ENCODE data around the gene VEGFB.
"Not testable (repeated sequence)": the region's sequence is repeated elsewhere in the genome, so short reads cannot be mapped to it uniquely, and the experiment has no call there.

The VEGFB gene

GRCh38 chr11:64232182-64232966, 2.0 kb upstream of the VEGFB start:
- DNase-seq: no peak

DNA sequence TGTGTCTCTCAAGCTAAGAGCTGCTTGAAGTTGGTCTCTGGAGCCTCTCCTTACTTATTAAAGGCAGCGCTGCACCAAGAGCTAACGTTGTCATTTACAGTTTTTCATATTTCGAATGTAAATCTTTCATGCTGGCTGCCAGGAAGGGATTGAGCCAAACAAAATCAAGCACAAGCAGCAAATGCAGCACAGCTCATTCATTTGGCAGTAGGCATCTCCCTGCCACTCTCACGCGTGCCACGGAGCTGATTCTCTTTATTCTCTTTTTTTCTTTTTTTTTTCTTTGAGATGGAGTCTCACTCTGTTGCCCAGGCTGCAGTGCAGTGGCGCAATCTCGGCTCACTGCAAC, 1.4 kb upstream of the VEGFB start:
- DNase-seq: no peak

- peak; percentile 30 to 55 for DNase-seq
Measured at GRCh38 chr11:64234647-64235379, 429 bp downstream of the VEGFB start.

DNA sequence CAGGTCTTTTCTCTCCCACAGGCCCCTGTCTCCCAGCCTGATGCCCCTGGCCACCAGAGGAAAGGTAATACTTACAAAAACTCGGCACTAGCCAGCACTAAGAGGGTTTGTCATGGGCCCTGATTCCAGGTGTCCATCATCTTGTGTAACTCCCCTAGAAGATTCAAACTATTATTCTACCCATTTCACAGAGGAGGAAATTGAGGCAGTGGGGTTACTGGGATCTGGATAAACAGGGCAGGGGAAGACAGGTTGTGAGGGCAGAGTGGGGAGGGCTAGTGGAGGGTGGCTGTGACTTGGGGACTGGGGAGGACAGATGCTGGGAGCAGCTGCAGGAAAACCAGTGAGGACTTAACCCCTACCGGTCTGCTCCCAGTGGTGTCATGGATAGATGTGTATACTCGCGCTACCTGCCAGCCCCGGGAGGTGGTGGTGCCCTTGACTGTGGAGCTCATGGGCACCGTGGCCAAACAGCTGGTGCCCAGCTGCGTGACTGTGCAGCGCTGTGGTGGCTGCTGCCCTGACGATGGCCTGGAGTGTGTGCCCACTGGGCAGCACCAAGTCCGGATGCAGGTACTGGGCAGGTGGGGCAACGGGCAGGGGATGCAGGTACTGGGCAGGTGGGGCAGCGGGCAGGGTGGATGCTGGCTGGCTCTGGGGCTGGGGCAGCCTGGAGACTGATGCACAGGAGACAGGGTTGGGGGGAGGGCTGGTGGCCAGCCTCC, 1.2 kb downstream of the VEGFB start:
- DNase-seq: no peak

- no peak for DNase-seq
Measured at GRCh38 chr11:64237484-64237951, 3.1 kb downstream of the VEGFB start.

GRCh38 chr11:64238076-64238475, 3.7 kb downstream of the VEGFB start:
- DNase-seq: no peak

DNA sequence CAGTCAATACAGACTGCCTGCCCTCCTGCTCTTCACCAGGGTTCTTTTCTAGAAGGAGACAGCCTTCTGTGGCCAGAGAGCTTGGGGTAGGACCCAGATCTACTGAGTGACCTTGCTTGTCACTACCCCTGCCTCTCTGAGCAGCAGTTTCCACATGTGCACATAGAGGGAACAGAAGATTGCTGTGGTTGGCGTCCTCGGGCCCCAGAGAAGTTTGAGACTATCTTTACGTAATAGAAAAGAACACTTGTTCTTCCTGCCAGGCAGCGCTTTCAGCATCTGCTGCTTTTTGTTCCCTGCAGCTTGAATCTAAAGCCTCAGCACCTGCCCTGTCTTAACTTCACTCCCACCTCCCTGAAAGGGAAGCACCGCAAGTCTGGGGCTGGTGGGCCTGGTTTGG, 4.6 kb downstream of the VEGFB start:
- DNase-seq: no peak

DNA sequence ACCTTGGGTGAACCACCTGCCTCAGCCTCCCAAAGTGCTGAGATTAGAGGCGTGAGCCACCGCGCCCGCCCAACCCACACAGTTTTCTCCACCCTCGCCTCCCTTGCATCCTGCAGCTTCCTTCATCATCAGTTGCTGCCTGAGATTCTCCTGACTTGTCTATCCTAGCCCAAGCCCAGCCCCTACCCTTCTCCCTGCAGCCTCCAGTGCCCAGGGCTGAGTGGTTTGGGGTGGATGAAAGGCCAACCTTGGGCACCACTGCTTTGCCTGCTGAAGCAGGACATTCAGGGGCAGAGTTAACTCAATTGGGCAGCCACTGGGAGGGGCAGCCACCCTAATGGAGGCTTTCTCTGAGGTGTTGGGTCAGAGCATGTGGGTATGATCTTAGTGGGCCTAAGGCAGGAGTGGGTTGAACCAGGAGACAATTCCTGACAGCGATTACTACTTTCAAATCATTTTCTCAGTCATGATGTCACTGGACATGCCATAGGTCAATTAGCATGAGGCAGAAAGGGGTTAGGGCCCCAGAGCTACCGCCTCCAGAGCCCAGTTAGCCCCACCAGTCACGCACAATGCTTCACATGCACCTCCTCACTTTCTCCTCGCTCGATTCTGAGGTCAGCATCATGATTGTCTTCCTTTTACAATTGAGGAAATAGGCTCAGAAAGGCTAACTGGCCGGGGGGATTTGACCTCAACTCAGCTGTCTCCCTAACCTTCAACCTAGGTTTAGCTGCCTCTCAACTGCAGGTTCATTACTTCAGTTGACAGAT, 5.5 kb downstream of the VEGFB start:
- peak in 1 of 2 donors; percentile 80 for DNase-seq

GRCh38 chr11:64240435-64241240, 6.3 kb downstream of the VEGFB start, which contains the start of gene FKBP2:
Gene FKBP2, plus strand, starts transcription at chr11:64241095. Its CDS starts 1,293 bp downstream, at chr11:64242388.
- peak; percentile 99 for DNase-seq

DNA sequence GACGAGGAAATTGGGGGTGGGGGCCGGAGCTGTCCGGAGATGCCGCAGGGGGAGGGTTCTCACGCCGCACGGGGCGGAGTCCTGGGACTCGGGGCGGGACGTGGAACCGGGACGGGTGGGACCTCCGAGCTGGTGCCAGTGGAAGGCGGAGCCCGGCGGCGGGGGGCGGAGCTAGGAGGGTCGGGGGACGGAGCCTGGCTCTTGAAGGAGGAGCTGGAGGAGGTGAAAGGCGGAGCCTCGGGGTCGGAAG, 6.8 kb downstream of the VEGFB start:
- peak in 1 of 2 donors; percentile 100 for DNase-seq

DNA sequence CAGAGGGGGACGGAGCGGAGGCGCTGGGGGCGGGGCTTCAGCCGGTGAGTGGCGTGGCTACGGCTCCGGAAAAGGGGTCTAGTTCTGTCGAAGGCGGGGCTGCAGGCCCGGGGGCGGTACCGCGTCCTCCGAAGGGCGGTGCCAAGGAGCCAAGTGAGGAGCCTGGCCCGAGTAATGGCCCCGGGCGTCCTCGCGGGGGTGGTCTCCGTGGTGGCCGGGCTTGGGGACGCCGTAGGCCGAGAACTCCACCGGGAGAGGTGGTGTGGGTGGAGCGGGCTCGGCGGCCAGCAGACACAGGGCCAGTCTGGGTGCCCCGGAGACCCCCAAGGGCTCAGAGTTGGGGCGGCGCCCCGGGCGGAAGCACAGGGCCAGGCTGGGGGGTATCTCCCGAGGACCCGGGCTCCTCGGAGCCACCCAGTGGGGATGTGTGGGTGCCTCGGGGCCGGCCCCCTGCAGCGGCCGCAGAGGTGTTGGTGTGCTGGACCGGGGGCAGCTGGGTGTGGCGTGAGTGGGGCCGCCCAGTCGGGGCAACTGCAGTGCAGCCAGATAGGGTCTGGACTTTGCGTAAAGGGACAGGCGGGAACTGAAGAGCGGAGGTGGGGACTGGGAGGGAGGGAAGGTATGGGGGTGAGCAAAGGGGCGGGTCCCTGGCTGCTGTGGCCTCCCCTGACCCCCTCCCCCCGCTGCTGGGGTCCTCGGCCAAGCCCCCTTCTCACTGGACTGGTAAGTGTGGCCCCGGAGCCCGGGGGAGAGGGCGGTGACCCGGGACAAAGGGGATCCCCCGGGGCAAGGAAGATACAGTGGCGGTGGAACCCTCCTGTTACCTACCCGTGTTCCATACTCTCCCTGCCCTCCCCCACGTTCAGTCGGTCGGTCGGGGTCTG, 7.3 kb downstream of the VEGFB start:
- DNase-seq: peak; percentile 24 to 100

DNA sequence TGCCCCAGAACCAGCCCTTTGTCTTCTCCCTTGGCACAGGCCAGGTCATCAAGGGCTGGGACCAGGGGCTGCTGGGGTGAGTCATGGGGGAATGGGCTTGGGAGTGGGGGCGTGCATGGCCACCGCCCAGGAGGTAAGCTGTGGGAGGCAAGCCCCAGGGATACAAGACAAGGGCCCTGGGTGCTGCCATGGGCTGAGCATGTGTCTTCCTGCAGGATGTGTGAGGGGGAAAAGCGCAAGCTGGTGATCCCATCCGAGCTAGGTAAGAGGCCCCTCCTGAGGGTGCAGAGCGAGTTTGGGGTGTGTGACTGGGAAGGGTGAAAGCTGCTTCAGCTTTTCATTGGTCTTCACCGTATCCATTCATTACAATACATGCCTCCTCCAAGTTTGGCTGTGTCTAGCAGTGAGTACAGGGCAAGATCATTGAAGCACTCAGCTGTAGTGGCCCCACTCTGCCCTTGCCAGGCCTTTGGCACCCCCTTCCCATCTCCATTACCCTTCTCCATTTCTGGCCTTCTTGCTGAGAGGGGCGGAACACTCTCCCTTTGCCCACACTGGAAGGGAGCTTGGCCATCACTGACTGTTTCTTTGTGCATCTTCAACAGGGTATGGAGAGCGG, 9.0 kb downstream of the VEGFB start:
- no peak for DNase-seq

GRCh38 chr11:64244107-64244506, 9.7 kb downstream of the VEGFB start:
- DNase-seq: no peak

- no peak for DNase-seq
Measured at GRCh38 chr11:64244966-64245365, 10.6 kb downstream of the VEGFB start.

DNA sequence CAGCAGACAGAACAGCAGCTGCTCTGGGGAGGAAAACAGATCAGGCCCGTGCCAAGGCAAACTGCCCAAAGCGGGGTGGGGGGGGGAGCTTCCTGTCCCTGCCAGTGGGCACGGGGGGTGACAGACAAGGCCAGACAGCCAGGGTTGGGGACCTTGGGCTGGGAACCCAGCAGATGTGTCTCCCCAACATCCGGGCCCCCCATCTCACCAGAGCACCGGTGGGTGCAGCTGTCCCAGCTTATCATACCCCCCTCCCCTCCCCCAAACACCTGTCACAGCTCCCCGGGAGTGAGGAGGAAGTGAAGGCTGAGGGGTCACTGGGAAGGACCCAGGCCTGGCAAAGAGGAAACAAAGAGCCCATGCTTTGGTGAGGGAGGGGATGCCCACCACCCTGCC, 11.0 kb downstream of the VEGFB start:
- peak; percentile 40 to 59 for DNase-seq

DNA sequence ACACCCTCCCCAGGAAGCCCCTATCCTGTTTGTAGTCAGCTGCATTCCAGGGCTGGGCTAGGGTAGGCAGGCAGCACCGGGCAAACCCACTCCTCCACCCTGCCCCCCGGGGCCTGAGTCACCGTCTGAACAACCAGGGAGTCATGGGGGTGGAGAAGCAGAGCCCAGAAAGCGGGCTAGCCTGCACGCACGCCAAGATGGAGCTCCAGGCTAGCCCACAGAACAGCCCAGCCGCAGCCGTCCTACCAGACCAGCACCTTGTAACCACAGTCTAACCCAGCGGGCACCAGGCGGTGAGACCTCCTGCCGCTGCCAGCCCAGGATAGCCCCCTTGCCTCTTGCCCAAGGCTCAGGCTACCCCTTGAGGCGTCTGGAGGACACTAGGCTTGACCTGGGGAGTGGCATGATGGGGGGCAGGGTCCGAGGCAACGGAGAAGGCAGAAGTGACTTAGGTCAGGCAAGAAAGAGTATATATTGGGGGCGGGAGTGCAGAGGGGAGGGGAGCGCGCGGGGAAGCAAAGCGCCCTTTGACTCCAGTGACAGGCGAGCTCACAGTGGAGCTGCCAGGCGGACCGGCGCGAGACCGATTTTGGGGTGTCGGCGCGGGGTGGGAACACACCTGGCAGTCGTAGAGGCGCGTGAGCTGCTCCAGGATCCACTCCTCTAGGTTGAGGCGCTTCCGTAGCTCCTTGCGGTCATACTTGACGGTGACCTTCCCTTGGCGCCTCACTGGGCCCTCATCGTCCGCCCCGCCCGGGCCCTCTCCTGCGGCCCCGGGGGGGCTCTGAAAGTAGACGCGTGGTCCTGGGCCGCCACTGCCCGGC, 11.6 kb downstream of the VEGFB start:
- DNase-seq: peak; percentile 61 to 63

- not testable (repeated sequence) for DNase-seq
Measured at GRCh38 chr11:64246621-64246870, 12.2 kb downstream of the VEGFB start.

DNA sequence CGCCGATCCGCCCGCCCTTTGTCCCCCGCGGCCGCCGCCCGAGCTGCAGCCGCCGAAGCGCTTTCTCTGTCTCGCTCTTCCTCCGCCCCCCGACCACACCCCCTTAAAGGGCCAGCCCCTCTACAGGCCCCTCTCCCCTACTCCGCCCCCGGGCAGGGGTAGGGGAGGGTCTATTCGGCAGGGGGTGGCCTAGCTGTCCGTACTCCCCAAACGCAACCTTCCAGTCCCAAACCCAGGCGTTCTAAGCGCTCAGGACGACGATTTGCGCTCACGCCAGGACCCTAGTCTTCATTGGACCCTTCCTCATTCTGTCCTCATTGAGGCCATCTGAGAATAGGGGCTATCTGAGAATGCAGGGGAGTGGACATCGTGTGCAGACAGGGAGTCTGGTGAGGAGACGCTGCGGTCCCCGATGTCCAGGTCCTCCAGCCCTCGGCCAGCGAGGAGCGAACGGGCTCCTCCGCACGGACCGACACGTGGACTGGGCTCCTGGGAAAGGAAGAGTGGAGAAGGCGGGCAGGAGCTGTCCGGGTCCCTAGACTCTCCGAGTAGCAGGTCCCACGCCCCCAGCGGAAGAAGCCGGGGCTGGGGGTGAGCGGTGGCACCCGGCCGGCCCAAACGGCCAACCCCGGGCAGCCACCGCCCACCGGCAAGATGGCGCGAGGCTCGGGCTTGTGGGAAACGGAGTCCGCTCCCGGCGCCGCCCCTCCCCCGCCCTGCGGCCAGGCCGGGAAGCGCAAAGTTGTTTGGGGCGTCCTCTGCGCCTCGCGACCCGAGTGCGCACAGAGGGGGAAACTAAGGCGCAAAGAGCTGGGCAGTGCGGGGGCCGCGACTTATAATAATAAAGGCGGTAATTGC, 12.7 kb downstream of the VEGFB start, which contains the start of gene PPP1R14B:
TSS of gene PPP1R14B (minus strand) at position 73 of the 858 bp plus-strand sequence. CDS start 270 bp downstream, outside the sequence.
- DNase-seq: peak; percentile 78 to 82

All from CD4-positive, alpha-beta T cell treated with Interferon alpha-2 for 1 hour (primary cell).